NCI-H2107 treated with DMSO at 0.1 percent for 48 hours (cell line): ENCODE measurements around the gene ERMP1.
"Not testable (repeated sequence)": the region's sequence is repeated elsewhere in the genome, so short reads cannot be mapped to it uniquely, and the experiment has no call there.

ENCODE experiments used
- DNase-seq: peaks from one replicate; lab custom pipeline; 2025; ENCODE audit not compliant: unreplicated experiment; lab: John Stamatoyannopoulos, UW

The ERMP1 gene

GRCh38 chr9:5825223-5825622 lies 7.7 kb downstream of the ERMP1 start:
- DNase-seq, result no peak

GRCh38 chr9:5820425-5820824 lies 12.5 kb downstream of the ERMP1 start:
- DNase-seq, result no peak

GRCh38 chr9:5819174-5819573 lies 13.7 kb downstream of the ERMP1 start:
- no peak for DNase-seq

- DNase-seq, result no peak
These were observed 14.3 kb downstream of the ERMP1 start for GRCh38 chr9:5818424-5819142.

GRCh38 chr9:5817862-5818261 lies 15.1 kb downstream of the ERMP1 start:
- no peak for DNase-seq

- no peak for DNase-seq
These were observed 17.5 kb downstream of the ERMP1 start for GRCh38 chr9:5815461-5815860.

- no peak for DNase-seq
These were observed 19.1 kb downstream of the ERMP1 start for GRCh38 chr9:5813824-5814223.

GRCh38 chr9:5811751-5812150 lies 21.2 kb downstream of the ERMP1 start:
- DNase-seq, result no peak

GRCh38 chr9:5805478-5805877 lies 27.4 kb downstream of the ERMP1 start:
- no peak for DNase-seq

GRCh38 chr9:5801739-5802113 lies 31.2 kb downstream of the ERMP1 start:
- DNase-seq, result no peak

- DNase-seq, result no peak
These were observed 31.8 kb downstream of the ERMP1 start for GRCh38 chr9:5800969-5801738.

GRCh38 chr9:5800378-5800777 lies 32.5 kb downstream of the ERMP1 start:
- DNase-seq, result not testable (repeated sequence)

GRCh38 chr9:5799314-5799713 lies 33.6 kb downstream of the ERMP1 start:
- peak; percentile 48 for DNase-seq

- no peak for DNase-seq
These were observed 34.3 kb downstream of the ERMP1 start for GRCh38 chr9:5798581-5798980.

GRCh38 chr9:5796298-5796697 lies 36.6 kb downstream of the ERMP1 start:
- DNase-seq, result no peak

GRCh38 chr9:5793812-5794211 lies 39.1 kb downstream of the ERMP1 start:
- no peak for DNase-seq

GRCh38 chr9:5791870-5792269 lies 41.0 kb downstream of the ERMP1 start:
- DNase-seq, result no peak

GRCh38 chr9:5790923-5791322 lies 42.0 kb downstream of the ERMP1 start:
- DNase-seq, result no peak

- DNase-seq, result no peak
These were observed 43.4 kb downstream of the ERMP1 start for GRCh38 chr9:5789489-5789888.

- no peak for DNase-seq
These were observed 45.1 kb downstream of the ERMP1 start for GRCh38 chr9:5787759-5788302.

- no peak for DNase-seq
These were observed 45.7 kb downstream of the ERMP1 start for GRCh38 chr9:5787220-5787619.

- DNase-seq, result no peak
These were observed 46.4 kb downstream of the ERMP1 start for GRCh38 chr9:5786370-5787127.
